Measurements from ENCODE around the gene NDUFS5.
"Not testable (repeated sequence)": the region's sequence is repeated elsewhere in the genome, so short reads cannot be mapped to it uniquely, and the experiment has no call there.

Gene NDUFS5

GRCh38 chr1:38994196-38994595 lies 32.0 kb upstream of the NDUFS5 start:
- Histone ChIP-seq H3K27ac (ENCODE audit: low read depth, low read length) (no peak overlapping the region), H3K9ac (ENCODE audit: low read depth, low read length) (no peak overlapping the region), H3K4me3 (ENCODE audit: low read depth, low read length) (peak overlapping the region; percentile 20), H3K36me3 (ENCODE audit: control insufficient read depth, insufficient read depth, low read length) (peaks cover 71% of the 10 kb centered on the region), H3K27me3 (ENCODE audit: control insufficient read depth, insufficient read depth, low read length) (no peaks in the 10 kb centered on the region), H3K4me1 (ENCODE audit: control insufficient read depth, insufficient read depth, low read length) (peaks cover 63% of the 10 kb centered on the region), H3K9me3 (ENCODE audit: control insufficient read depth, insufficient read depth, low read length) (no peaks in the 10 kb centered on the region)

DNA sequence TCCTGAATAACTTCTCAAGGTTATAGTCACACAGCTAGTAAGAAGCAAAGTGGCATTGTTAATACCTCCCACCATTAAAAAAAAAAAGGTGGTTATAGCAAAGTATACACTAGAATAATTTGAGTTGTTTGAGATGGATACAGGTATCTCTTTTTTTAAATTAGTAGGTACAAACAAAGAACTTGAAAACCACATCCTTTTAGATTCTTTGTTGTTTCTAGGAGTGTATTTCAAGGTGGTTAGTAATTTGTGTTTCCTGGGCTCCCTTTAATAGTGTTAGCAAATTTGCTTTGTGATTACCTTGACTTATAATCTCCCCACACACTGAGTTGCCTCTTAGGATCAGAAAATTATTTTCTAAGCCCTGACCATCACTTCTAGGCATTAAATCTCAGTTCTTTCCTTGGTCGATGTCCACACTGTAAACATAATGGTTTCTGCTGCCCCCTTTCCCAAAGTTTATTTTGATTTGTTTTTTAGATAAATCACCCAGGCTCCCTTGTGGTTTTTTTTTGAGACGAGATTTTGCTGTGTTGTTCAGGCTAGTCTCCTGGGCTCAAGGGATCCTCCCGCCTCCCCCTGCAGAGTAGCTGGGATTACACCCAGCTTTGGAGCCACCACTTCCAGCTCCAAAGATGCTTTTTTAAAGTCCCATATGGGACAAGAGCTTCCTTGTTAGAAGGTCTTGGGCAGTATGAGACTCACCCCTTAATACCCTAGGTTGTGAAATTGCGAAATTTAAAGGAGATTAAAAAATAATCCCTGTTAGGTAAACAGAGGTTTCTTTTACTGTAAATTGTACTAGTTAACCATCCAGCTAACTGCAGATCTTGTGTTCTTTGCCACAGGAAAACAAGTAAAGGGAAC lies 28.9 kb upstream of the NDUFS5 start:
- Histone ChIP-seq H3K27me3 (ENCODE audit: control insufficient read depth, insufficient read depth, low read length) (no peaks in the 10 kb centered on the region), H3K4me1 (ENCODE audit: control insufficient read depth, insufficient read depth, low read length) (peaks cover 74% of the 10 kb centered on the region), H3K27ac (ENCODE audit: low read depth, low read length) (peak overlapping the region; percentile 16), H3K9me3 (ENCODE audit: control insufficient read depth, insufficient read depth, low read length) (no peaks in the 10 kb centered on the region; the same call in 1 of the 2 replicates), H3K9ac (ENCODE audit: low read depth, low read length) (no peak overlapping the region), H3K36me3 (ENCODE audit: control insufficient read depth, insufficient read depth, low read length) (peaks cover 97% of the 10 kb centered on the region), H3K4me3 (ENCODE audit: low read depth, low read length) (peak overlapping the region; percentile 29; the same call in 1 of the 2 replicates)

DNA sequence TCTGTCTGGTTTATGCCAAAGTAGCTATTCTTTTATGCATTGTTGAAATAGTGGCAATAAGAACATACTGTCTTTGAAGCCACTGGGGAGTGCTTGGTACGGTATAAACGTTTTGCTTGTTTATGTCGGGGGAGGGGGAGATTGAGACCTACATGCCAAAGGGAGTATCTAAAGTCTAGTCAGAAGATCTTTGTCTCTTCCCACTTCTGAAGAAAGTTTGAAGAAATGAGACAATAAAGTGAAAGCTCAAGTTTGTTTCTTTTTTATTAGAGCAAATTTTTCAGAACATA lies 28.3 kb upstream of the NDUFS5 start:
- Histone ChIP-seq H3K4me3 (ENCODE audit: low read depth, low read length) (no peak overlapping the region), H3K27ac (ENCODE audit: low read depth, low read length) (peak overlapping the region; percentile 7), H3K4me1 (ENCODE audit: control insufficient read depth, insufficient read depth, low read length) (peaks cover 77% of the 10 kb centered on the region), H3K27me3 (ENCODE audit: control insufficient read depth, insufficient read depth, low read length) (no peaks in the 10 kb centered on the region), H3K9me3 (ENCODE audit: control insufficient read depth, insufficient read depth, low read length) (no peaks in the 10 kb centered on the region; the same call in 1 of the 2 replicates), H3K36me3 (ENCODE audit: control insufficient read depth, insufficient read depth, low read length) (peaks cover 96% of the 10 kb centered on the region), H3K9ac (ENCODE audit: low read depth, low read length) (no peak overlapping the region)

DNA sequence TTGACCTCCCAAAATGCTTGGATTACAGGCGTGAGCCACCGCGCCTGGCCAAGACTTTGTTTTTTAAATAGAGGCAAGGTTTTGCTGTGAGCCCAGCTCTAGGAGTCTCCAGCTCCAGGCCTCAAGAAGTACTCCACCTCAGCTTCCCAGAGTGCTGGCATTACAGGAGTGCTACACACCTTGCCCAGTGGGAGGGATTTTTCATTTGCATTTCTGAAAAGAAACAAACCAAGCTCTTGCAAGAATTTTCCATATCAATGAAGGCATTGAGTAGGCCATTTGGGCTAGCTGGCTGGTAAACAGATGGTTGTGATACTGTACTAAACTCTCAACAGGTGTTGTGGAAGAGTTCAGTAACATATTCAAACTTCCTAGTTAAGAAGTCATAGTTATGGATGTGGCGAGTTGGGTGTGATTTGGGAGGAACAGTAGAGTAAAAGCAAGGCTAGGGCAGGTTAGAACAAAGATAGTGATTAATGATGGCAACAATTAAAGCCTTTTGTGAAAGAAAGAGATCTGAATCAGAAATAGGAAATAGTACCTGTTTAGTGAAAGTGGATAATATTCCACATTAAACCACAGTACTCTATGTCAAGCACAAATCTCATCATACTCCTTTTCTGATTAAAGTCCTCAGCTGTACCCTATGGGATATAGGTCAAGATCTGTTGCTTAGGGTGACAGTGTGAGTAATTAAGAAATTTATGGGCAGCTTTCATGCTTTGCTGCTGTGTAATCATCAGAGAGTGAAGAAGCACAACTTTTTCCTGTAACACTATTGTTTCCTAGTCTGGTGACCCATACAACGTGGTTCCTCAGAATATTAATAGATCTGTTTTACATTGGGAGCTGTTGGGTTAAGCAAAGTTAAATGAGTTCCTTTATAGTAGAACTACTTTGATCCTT lies 24.4 kb upstream of the NDUFS5 start:
- Histone ChIP-seq H3K27me3 (ENCODE audit: control insufficient read depth, insufficient read depth, low read length) (no peaks in the 10 kb centered on the region), H3K4me3 (ENCODE audit: low read depth, low read length) (peak overlapping the region; percentile 1; the same call in 1 of the 2 replicates), H3K9me3 (ENCODE audit: control insufficient read depth, insufficient read depth, low read length) (no peaks in the 10 kb centered on the region; the same call in 1 of the 2 replicates), H3K9ac (ENCODE audit: low read depth, low read length) (no peak overlapping the region), H3K36me3 (ENCODE audit: control insufficient read depth, insufficient read depth, low read length) (peaks cover 98% of the 10 kb centered on the region), H3K4me1 (ENCODE audit: control insufficient read depth, insufficient read depth, low read length) (peaks cover 66% of the 10 kb centered on the region), H3K27ac (ENCODE audit: low read depth, low read length) (peak overlapping the region; percentile 75)

GRCh38 chr1:39003281-39003680 lies 22.9 kb upstream of the NDUFS5 start:
- no peak overlapping the region for H3K9ac ChIP-seq (ENCODE audit: low read depth, low read length)
- H3K27me3 ChIP-seq (ENCODE audit: control insufficient read depth, insufficient read depth, low read length), result no peaks in the 10 kb centered on the region
- H3K27ac ChIP-seq (ENCODE audit: low read depth, low read length), result peak overlapping the region; percentile 43
- H3K9me3 ChIP-seq (ENCODE audit: control insufficient read depth, insufficient read depth, low read length), result no peaks in the 10 kb centered on the region; the same call in 1 of the 2 replicates
- H3K4me1 ChIP-seq (ENCODE audit: control insufficient read depth, insufficient read depth, low read length), result peaks cover 54% of the 10 kb centered on the region
- peaks cover 98% of the 10 kb centered on the region for H3K36me3 ChIP-seq (ENCODE audit: control insufficient read depth, insufficient read depth, low read length)
- H3K4me3 ChIP-seq (ENCODE audit: low read depth, low read length), result no peak overlapping the region

DNA sequence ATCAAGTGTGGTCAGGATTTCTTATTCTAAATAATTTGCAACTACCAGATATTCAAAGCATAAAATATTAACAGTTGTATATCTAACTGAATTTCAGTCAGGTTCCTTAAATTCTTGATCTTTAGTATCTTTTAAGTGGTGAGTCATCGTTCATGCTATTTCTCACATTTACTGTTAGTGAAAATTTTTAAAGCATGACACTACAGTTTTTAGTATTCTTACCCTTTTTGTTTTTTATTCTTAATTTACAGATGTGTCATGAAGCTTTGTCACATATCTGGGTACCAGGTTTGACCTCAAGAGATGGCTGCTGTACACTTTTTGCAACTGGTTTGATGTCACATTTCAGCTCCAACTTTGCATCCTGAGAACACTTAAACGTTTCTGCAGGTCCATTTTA lies 22.4 kb upstream of the NDUFS5 start:
- Histone ChIP-seq H3K27ac (ENCODE audit: low read depth, low read length) (no peak overlapping the region), H3K4me3 (ENCODE audit: low read depth, low read length) (no peak overlapping the region), H3K36me3 (ENCODE audit: control insufficient read depth, insufficient read depth, low read length) (peaks cover 98% of the 10 kb centered on the region), H3K4me1 (ENCODE audit: control insufficient read depth, insufficient read depth, low read length) (peaks cover 52% of the 10 kb centered on the region), H3K9ac (ENCODE audit: low read depth, low read length) (no peak overlapping the region), H3K9me3 (ENCODE audit: control insufficient read depth, insufficient read depth, low read length) (no peaks in the 10 kb centered on the region; the same call in 1 of the 2 replicates), H3K27me3 (ENCODE audit: control insufficient read depth, insufficient read depth, low read length) (no peaks in the 10 kb centered on the region)

- peaks cover 93% of the 10 kb centered on the region for H3K36me3 ChIP-seq (ENCODE audit: control insufficient read depth, insufficient read depth, low read length)
Observed at GRCh38 chr1:39006287-39006686, 19.9 kb upstream of the NDUFS5 start.

DNA sequence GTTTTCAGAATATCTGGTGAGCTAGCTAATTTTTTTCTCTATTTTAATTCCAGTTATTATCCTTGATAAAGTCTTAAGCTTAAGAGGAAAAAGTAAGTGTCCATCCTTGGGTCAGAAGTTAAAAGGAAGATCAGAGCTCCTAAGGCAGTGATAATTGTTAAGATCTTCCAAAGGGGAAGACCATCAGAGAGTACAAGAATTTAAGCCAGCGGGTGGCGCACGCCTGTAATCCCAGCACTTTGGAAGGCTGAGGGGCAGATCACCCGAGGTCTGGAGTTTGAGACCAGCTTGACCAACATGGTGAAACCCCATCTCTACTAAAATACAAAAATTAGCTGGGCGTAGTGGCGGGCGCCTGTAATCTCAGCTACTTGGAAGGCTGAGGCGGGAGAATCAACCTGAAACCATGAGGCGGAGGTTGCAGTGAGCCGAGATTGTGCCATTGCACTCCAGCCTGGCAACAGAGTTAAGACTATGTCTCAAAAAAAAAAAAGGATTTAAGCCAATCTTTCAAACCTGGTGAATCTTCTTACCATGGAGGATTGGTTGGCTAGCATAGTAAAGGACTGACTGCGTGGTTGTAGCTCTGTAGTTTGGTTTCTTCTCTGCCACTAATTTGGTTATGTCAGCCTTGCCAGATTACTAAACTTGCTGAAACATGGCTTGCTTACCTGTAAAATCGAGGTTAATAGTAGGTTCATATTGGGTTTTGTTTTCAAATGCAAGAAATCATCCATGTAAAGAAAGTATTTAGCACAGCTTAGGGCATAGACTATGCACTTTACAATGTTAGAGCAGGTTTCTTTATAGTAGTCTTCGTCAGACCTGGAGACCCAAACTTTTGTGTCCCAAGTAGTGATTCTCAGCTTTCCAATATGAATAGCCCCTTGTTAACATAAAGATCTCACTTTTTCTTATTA lies 19.2 kb upstream of the NDUFS5 start:
- Histone ChIP-seq H3K27me3 (ENCODE audit: control insufficient read depth, insufficient read depth, low read length) (no peaks in the 10 kb centered on the region), H3K27ac (ENCODE audit: low read depth, low read length) (peak overlapping the region; percentile 7), H3K9me3 (ENCODE audit: control insufficient read depth, insufficient read depth, low read length) (no peaks in the 10 kb centered on the region), H3K4me1 (ENCODE audit: control insufficient read depth, insufficient read depth, low read length) (peaks cover 25% of the 10 kb centered on the region), H3K9ac (ENCODE audit: low read depth, low read length) (no peak overlapping the region), H3K36me3 (ENCODE audit: control insufficient read depth, insufficient read depth, low read length) (peaks cover 90% of the 10 kb centered on the region), H3K4me3 (ENCODE audit: low read depth, low read length) (no peak overlapping the region)

More at GRCh38 chr1:39006287-39006686, 19.9 kb upstream of the NDUFS5 start:
- no peak overlapping the region for H3K9ac ChIP-seq (ENCODE audit: low read depth, low read length)
- no peaks in the 10 kb centered on the region for H3K27me3 ChIP-seq (ENCODE audit: control insufficient read depth, insufficient read depth, low read length)
- H3K9me3 ChIP-seq (ENCODE audit: control insufficient read depth, insufficient read depth, low read length), result no peaks in the 10 kb centered on the region
- peak overlapping the region; percentile 7 for H3K27ac ChIP-seq (ENCODE audit: low read depth, low read length)
- H3K4me3 ChIP-seq (ENCODE audit: low read depth, low read length), result no peak overlapping the region
- H3K4me1 ChIP-seq (ENCODE audit: control insufficient read depth, insufficient read depth, low read length), result peaks cover 31% of the 10 kb centered on the region

DNA sequence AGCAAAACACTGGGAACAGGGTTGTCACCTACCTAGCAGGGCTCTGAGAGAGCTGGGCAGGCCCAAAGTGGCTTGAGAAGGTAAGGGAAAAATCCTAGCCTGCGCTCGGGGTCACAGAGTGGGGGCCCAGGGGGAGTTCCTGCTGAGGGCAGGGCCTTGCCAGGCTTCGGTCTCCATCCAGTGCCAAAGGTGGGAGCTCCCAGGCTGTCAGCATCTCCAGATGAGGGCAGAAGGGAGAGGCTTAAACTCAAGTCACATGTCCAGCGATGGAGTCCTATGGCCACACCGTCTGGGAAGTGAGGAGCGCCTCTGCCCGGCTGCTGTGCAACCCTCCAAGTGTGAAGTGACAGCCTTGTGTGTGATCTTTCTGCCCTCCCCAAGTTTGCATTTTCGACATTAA lies 11.2 kb upstream of the NDUFS5 start:
- Histone ChIP-seq H3K4me1 (ENCODE audit: control insufficient read depth, insufficient read depth, low read length) (peaks cover 18% of the 10 kb centered on the region), H3K36me3 (ENCODE audit: control insufficient read depth, insufficient read depth, low read length) (peaks cover 21% of the 10 kb centered on the region)
- H3K27ac ChIP-seq (ENCODE audit: low read depth, low read length); H3K9ac ChIP-seq (ENCODE audit: low read depth, low read length); H3K4me3 ChIP-seq (ENCODE audit: low read depth, low read length); H3K9me3 ChIP-seq (ENCODE audit: control insufficient read depth, insufficient read depth, low read length); H3K27me3 ChIP-seq (ENCODE audit: control insufficient read depth, insufficient read depth, low read length): not testable (repeated sequence)

DNA sequence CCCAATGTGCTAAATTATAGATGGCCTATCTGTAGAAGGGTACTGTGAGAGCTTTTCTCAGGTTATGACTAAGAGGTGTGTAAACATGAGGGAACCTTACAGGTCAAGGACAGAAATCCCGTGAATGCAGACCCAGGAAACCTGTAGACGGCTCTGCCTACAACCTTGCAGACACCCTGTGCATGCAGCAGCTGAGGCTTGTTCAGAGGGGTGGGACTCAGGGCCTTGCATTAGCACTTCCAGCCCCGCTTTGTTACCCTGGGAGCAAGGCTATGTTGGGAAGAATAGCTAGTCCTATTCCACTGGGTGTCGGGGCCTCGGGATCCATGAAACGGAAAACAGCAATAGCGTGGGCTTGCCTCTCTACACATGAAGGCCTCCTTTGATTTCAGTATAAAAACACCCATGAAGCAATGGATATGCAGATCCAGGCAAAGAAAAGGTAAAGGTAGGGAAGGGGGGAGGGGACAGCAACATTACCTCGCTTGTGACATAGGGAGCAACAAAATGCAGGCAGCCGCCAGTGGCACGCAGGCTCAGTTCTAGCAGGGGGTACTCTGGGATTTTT lies 9.5 kb upstream of the NDUFS5 start:
- H3K27ac ChIP-seq (ENCODE audit: low read depth, low read length), result peak overlapping the region; percentile 82
- H3K9ac ChIP-seq (ENCODE audit: low read depth, low read length), result no peak overlapping the region; the same call in 1 of the 2 replicates
- no peaks in the 10 kb centered on the region for H3K9me3 ChIP-seq (ENCODE audit: control insufficient read depth, insufficient read depth, low read length)
- no peak overlapping the region for H3K4me3 ChIP-seq (ENCODE audit: low read depth, low read length)
- peaks cover 10% of the 10 kb centered on the region for H3K36me3 ChIP-seq (ENCODE audit: control insufficient read depth, insufficient read depth, low read length)
- peaks cover 18% of the 10 kb centered on the region for H3K4me1 ChIP-seq (ENCODE audit: control insufficient read depth, insufficient read depth, low read length)
- no peaks in the 10 kb centered on the region for H3K27me3 ChIP-seq (ENCODE audit: control insufficient read depth, insufficient read depth, low read length)

Measured in HUES48 (cell line).